HCT116 (cell line): Measurements from ENCODE around the gene ZNF451. TPM values are rescaled to one million over a fixed set of nuclear protein-coding genes. Genes with fewer than 3 reads are reported as not detected.

Experiments used
- ATAC-seq: fragments of 200-7000 bp; cut with Tn5 transposase; 2 replicates; pipeline ENCODE4 v1.9.1; 2020; ENCODE audit warnings: mild to moderate bottlenecking, moderate library complexity
- BruUV-seq: library from RNA; stranded (reverse); fragments of 400-500 nt; replicated peaks from 2 replicates; lab custom pipeline; 2021; lab: Mats Ljungman, UMichigan
- CTCF ChIA-PET: fragments of 300-600 bp; sonication (Branson Sonifier 250); formaldehyde crosslinking; loops from one replicate; lab custom pipeline; 2021; ENCODE audit warnings: antibody characterized with exemption; lab: Charles Lee
- POLR2A ChIA-PET: fragments of 300-600, 350-600 bp; sonication (Branson Sonifier 250); formaldehyde crosslinking; loops from one replicate; lab custom pipeline; 2021; ENCODE audit warnings: antibody characterized with exemption; lab: Charles Lee
- RAD21 ChIA-PET, 2 experiments: fragments of 300-600 bp; sonication (Branson Sonifier 250); formaldehyde crosslinking; loops; one replicate each; lab custom pipeline; 2023; ENCODE audit warnings: low total read pairs in 2 of 2; ENCODE audit not compliant: uncharacterized antibody in 2 of 2, unreplicated experiment in 2 of 2, low non-redundant PET in 1 of 2; lab: Charles Lee
- DNase-seq: peaks from one replicate; pipeline ENCODE4 v3.0.0-alpha.2; 2010; ENCODE audit warnings: low read depth, low spot score
- H2AFZ ChIP-seq: fragments of 200-600 bp; shearing (Covaris generic), sonication (generic); 2 replicates; pipeline ENCODE4 v1.6.1; 2017; ENCODE audit warnings: low read depth, mixed run types, mixed read lengths, antibody characterized with exemption, low read length; ENCODE audit not compliant: poor library complexity, severe bottlenecking
- H3K27ac ChIP-seq: 2 replicates; pipeline ENCODE4 v1.5.1; 2012; ENCODE audit warnings: low read depth, low read length
- H3K27me3 ChIP-seq: fragments of 200-600 bp; sonication (generic); 2 replicates; pipeline ENCODE4 v1.6.1; 2016; ENCODE audit warnings: mixed run types, low read length, mixed read lengths; ENCODE audit not compliant: insufficient read depth
- H3K36me3 ChIP-seq, 2 experiments: fragments of 200-500 bp in 1 of 2; fragments of 200-600 bp in 1 of 2; sonication (Bioruptor generic) in 1 of 2; sonication (generic) in 1 of 2; 2 replicates each; pipeline versions ENCODE4 v1.5.1 to v1.6.1; 2014 to 2016; ENCODE audit warnings: low read length in 2 of 2, inconsistent platforms in 1 of 2, mixed read lengths in 1 of 2, mixed run types in 1 of 2; ENCODE audit not compliant: insufficient read depth in 2 of 2, control insufficient read depth in 1 of 2
- H3K4me1 ChIP-seq, 2 experiments: fragments of 200-600 bp in 1 of 2; sonication (generic) in 1 of 2; 2 replicates each; pipeline versions ENCODE4 v1.5.1 to v1.6.1; 2012 to 2017; ENCODE audit warnings: low read length in 2 of 2, inconsistent platforms in 1 of 2, mild to moderate bottlenecking in 1 of 2, mixed read lengths in 1 of 2, mixed run types in 1 of 2, moderate library complexity in 1 of 2; ENCODE audit not compliant: insufficient read depth in 2 of 2, control insufficient read depth in 1 of 2
- H3K4me2 ChIP-seq: fragments of 200-600 bp; sonication (generic); 2 replicates; pipeline ENCODE4 v1.6.1; 2017; ENCODE audit warnings: mixed run types, low read length, mixed read lengths
- H3K4me3 ChIP-seq, 2 experiments: fragments of 200-600 bp in 1 of 2; sonication (generic) in 1 of 2; replicated peaks in 1 of 2; 2 replicates each; pipeline ENCODE4 v1.5.1; 2011 to 2016; ENCODE audit warnings: low read length in 2 of 2, control low read depth in 1 of 2, low read depth in 1 of 2, mild to moderate bottlenecking in 1 of 2, mixed read lengths in 1 of 2, mixed run types in 1 of 2
- H3K79me2 ChIP-seq: fragments of 200-600 bp; sonication (generic); 2 replicates; pipeline ENCODE4 v1.6.1; 2017; ENCODE audit warnings: mild to moderate bottlenecking, mixed run types, low read length, moderate library complexity, mixed read lengths; ENCODE audit not compliant: insufficient read depth
- H3K9ac ChIP-seq: fragments of 200-600 bp; sonication (generic); 2 replicates; pipeline ENCODE4 v1.6.1; 2016; ENCODE audit warnings: low read length, mixed read lengths
- H3K9me2 ChIP-seq: fragments of 200-600 bp; sonication (generic), shearing (Covaris generic); 2 replicates; pipeline ENCODE4 v1.6.1; 2017; ENCODE audit warnings: mixed run types, mild to moderate bottlenecking, moderate library complexity; ENCODE audit not compliant: insufficient read depth
- H3K9me3 ChIP-seq, 2 experiments: fragments of 200-500 bp in 1 of 2; fragments of 200-600 bp in 1 of 2; sonication (Bioruptor generic) in 1 of 2; sonication (generic) in 1 of 2; 2 replicates each; pipeline ENCODE4 v1.6.1; 2014 to 2017; ENCODE audit warnings: low read length in 2 of 2, mixed read lengths in 2 of 2, inconsistent platforms in 1 of 2, low read depth in 1 of 2, mild to moderate bottlenecking in 1 of 2, mixed run types in 1 of 2, moderate library complexity in 1 of 2; ENCODE audit not compliant: control insufficient read depth in 1 of 2, insufficient read depth in 1 of 2
- H4K20me1 ChIP-seq: fragments of 200-600 bp; sonication (generic), shearing (Covaris generic); 2 replicates; pipeline ENCODE4 v1.6.1; 2017; ENCODE audit warnings: mixed run types, mild to moderate bottlenecking, moderate library complexity; ENCODE audit not compliant: insufficient read depth
- ATF3 ChIP-seq: IDR thresholded peaks from 2 replicates; pipeline ENCODE4 v1.6.1; 2012
- CBX3 ChIP-seq: IDR thresholded peaks from 2 replicates; pipeline ENCODE4 v1.6.1; 2012; ENCODE audit warnings: low read depth
- EZH2 ChIP-seq: fragments of 200-600 bp; sonication (generic); IDR thresholded peaks from 2 replicates; pipeline ENCODE4 v1.6.1; 2017; ENCODE audit warnings: antibody characterized with exemption, mixed run types
- EZH2phosphoT487 ChIP-seq: fragments of 200-600 bp; IDR thresholded peaks from 2 replicates; pipeline ENCODE4 v1.6.1; 2018; ENCODE audit warnings: antibody characterized with exemption, borderline replicate concordance
- FOSL1 ChIP-seq: IDR thresholded peaks from 2 replicates; pipeline ENCODE4 v1.6.1; 2012; ENCODE audit warnings: low read depth
- JUND ChIP-seq: IDR thresholded peaks from 2 replicates; pipeline ENCODE4 v1.6.1; 2012
- MAX ChIP-seq: IDR thresholded peaks from 2 replicates; pipeline ENCODE4 v1.6.1; 2012
- POLR2AphosphoS5 ChIP-seq: IDR thresholded peaks from 2 replicates; pipeline ENCODE4 v1.6.1; 2011; ENCODE audit warnings: mild to moderate bottlenecking, low read depth, low read length, moderate library complexity
- RAD21 ChIP-seq: IDR thresholded peaks from 2 replicates; pipeline ENCODE4 v1.6.1; 2012; ENCODE audit warnings: low read depth, mild to moderate bottlenecking
- REST ChIP-seq: IDR thresholded peaks from 2 replicates; pipeline ENCODE4 v1.6.1; 2012; ENCODE audit warnings: low read depth
- SP1 ChIP-seq: IDR thresholded peaks from 2 replicates; pipeline ENCODE4 v1.6.1; 2012; ENCODE audit warnings: low read depth
- YY1 ChIP-seq: IDR thresholded peaks from 2 replicates; pipeline ENCODE4 v1.6.1; 2011; ENCODE audit warnings: low read length, low read depth, moderate library complexity, mild to moderate bottlenecking; ENCODE audit not compliant: insufficient replicate concordance; ENCODE audit errors: extremely low read depth
- ZBTB33 ChIP-seq: IDR thresholded peaks from 2 replicates; pipeline ENCODE4 v1.6.1; 2011; ENCODE audit warnings: mild to moderate bottlenecking, low read length, moderate library complexity; ENCODE audit not compliant: insufficient replicate concordance; ENCODE audit errors: extremely low read depth
- ZFX ChIP-seq: fragments of 450-650 bp; IDR thresholded peaks from 2 replicates; pipeline ENCODE4 v1.6.1; 2017
- ZNF274 ChIP-seq: fragments of 200-500 bp; sonication (Bioruptor generic); IDR thresholded peaks from 2 replicates; pipeline ENCODE4 v1.6.1; 2014; ENCODE audit warnings: mild to moderate bottlenecking, low read depth, low read length, inconsistent platforms
- intact Hi-C: fragments of 100-400 bp; cut with micrococcal nuclease; formaldehyde crosslinking; loops from 2 replicates; pipeline ENCODE4 v1.10.0; 2022
- total RNA-seq: library from RNA; stranded (reverse); gene quantifications from one replicate; pipeline ENCODE4 v1.2.1, GENCODE V29; 2021; ENCODE audit not compliant: unreplicated experiment

The ZNF451 gene
- total RNA-seq, 1 experiment from 2014 or later: 49.1 TPM

GRCh38 chr6:57172136-57173055 lies 82.4 kb downstream of the ZNF451 start, which contains the start of gene BAG2 (continued):
- TF ChIP-seq JUND: peak; percentile 30
- peak; percentile 36; the same call in 1 of the 2 replicates for TF ChIP-seq SP1
- TF ChIP-seq ZFX: peak; percentile 78
- no peak for TF ChIP-seq ATF3
- peak; percentile 62 for TF ChIP-seq CBX3
- no peak for TF ChIP-seq ZNF274

- TSS peak; percentile 46 for BruUV-seq
- DNase-seq: no peak
- Histone ChIP-seq H3K9ac (peak overlapping the region; percentile 91), H2AFZ (no peak overlapping the region), H3K36me3 (no peaks in the 10 kb centered on the region), H3K79me2 (peaks cover 67% of the 10 kb centered on the region), H3K4me1 (peaks cover 6 to 20% of the 10 kb centered on the region in 2 experiments), H3K9me2 (no peaks in the 10 kb centered on the region), H3K4me2 (peak overlapping the region; percentile 85), H3K4me3 (peak overlapping the region; percentile 78 to 85), H4K20me1 (no peaks in the 10 kb centered on the region), H3K27me3 (no peaks in the 10 kb centered on the region), H3K9me3 (no peaks in the 10 kb centered on the region), H3K27ac (peak overlapping the region; percentile 90)
- ATAC-seq: no peak
- ChIA-PET RAD21 (no interaction called here), POLR2A (no interaction called here), CTCF (interaction anchor here (1.4 kb wide), 1 partner anchor 269 kb away, joined by 4 read pairs; no protein-coding TSS in a partner anchor)
- intact Hi-C loops: loop anchor here (1.0 to 5.0 kb wide), 3 partner anchors 143 to 268 kb away; partner anchors contain the start of gene BEND6
- no peak for TF ChIP-seq EZH2
- TF ChIP-seq ZNF274: no peak
- TF ChIP-seq MAX: no peak
- TF ChIP-seq EZH2phosphoT487: no peak
- TF ChIP-seq FOSL1: no peak
- no peak for TF ChIP-seq REST
- TF ChIP-seq POLR2AphosphoS5: no peak
- TF ChIP-seq ZBTB33: no peak
- TF ChIP-seq RAD21: no peak
- no peak for TF ChIP-seq YY1
- no peak for TF ChIP-seq CBX3
Measured at GRCh38 chr6:57173056-57173885, 83.3 kb downstream of the ZNF451 start.
